Measurements from ENCODE around the gene NAA80. TPM values are rescaled to one million over a fixed set of nuclear protein-coding genes. Genes with fewer than 3 reads are reported as not detected.

The NAA80 gene
- total RNA-seq, 6 experiments from 2014 or later = 8.5 to 13.4 (median 10.7) TPM

DNA sequence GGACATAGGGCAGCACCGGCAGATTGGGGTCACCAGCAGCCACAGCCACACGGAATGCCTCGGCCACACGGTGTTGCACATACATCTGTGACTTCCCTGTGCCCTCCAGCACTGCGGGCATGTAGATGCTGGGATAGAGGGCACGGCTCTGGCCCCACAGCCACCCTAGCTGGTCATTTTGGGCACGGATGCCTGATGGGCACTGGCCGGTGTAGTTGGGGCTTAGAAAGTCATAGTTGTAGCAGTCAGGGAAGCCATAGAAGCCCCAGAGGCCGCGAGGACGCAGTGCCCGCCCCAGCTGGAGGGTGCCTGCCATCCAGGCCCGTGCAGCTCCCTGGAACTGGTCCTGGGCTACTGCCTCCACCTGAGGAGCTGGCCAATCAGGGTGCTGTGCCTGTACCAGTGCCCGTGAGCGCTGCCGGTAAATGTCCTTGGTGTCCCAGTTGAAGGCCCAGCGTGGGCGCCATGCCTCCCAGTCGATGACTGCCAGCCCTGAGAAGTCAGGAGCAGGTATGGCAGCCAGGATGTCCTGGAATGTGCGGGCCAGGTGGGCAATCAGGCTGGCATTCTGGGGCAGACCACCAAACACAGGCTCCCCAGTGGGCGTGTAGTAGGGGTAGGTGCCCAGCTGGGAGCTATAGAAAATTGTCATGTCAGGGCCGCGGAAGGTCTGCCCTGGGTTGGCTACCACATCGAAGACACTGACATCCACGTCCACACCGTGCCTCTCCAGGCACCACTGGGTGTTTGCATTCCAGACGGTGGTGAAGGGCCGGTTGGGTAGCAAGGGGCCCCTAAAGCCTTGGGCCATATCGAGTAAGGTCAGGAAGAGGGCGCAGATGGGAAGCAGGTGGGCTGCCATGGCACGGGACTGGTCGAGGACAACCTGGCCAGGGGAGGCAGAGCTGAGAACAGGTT is 3.1 kb upstream of the NAA80 start:
- no peaks in the 10 kb centered on the region; the same call in 1 of the 2 replicates for H3K27me3 Mint-ChIP-seq (ENCODE audit: insufficient read depth)
- peaks cover 23% of the 10 kb centered on the region for H3K4me1 Mint-ChIP-seq (ENCODE audit: low read depth)
- no peaks in the 10 kb centered on the region; the same call in 1 of the 2 replicates for H3K9me3 Mint-ChIP-seq
- H3K4me3 Mint-ChIP-seq = no peak overlapping the region
- DNase-seq = no peak
- H3K27ac Mint-ChIP-seq = no peak overlapping the region
- H3K36me3 Mint-ChIP-seq (ENCODE audit: low read depth) = no peaks in the 10 kb centered on the region
- TF ChIP-seq, protein P1, sequence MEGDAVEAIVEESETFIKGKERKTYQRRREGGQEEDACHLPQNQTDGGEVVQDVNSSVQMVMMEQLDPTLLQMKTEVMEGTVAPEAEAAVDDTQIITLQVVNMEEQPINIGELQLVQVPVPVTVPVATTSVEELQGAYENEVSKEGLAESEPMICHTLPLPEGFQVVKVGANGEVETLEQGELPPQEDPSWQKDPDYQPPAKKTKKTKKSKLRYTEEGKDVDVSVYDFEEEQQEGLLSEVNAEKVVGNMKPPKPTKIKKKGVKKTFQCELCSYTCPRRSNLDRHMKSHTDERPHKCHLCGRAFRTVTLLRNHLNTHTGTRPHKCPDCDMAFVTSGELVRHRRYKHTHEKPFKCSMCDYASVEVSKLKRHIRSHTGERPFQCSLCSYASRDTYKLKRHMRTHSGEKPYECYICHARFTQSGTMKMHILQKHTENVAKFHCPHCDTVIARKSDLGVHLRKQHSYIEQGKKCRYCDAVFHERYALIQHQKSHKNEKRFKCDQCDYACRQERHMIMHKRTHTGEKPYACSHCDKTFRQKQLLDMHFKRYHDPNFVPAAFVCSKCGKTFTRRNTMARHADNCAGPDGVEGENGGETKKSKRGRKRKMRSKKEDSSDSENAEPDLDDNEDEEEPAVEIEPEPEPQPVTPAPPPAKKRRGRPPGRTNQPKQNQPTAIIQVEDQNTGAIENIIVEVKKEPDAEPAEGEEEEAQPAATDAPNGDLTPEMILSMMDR (IDR thresholded peaks at IDR 0.05) = no peak

DNA sequence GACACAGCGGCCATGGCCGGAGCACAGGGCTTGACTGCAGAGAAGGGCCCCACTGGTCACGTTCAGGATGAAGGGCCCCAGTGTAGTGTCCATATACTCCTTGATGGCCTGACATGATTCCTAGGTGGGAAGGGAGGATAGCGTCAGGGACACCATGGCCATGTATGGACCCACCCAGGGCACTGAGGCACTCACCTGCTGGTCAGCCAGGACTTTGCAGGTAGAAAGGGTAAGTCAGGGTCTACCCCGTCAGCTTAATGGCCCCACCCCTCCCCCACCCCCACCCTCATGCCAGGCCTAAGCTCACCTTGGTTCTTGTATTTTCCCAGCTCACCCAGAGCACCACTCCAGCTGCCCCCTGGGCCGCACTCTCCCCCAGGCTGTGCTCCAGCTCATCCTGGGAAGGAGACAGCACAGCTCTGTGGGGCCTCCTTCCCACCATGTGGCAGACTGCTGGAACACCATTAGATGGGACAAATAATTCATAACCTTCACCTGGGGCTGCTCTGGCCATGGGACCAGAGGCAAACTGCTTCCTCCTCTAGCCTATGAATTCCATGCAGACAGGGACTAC is 1.6 kb upstream of the NAA80 start:
- Mint-ChIP-seq H3K4me1 (ENCODE audit: low read depth) (peaks cover 23% of the 10 kb centered on the region), H3K27ac (peak overlapping the region; percentile 92), H3K36me3 (ENCODE audit: low read depth) (no peaks in the 10 kb centered on the region), H3K4me3 (peak overlapping the region; percentile 94; the same call in 1 of the 2 replicates), H3K9me3 (no peaks in the 10 kb centered on the region), H3K27me3 (ENCODE audit: insufficient read depth) (no peaks in the 10 kb centered on the region; the same call in 1 of the 2 replicates)
- TF ChIP-seq, protein P1 (IDR thresholded peaks at IDR 0.05) = no peak; the same call in 1 of the 2 replicates
- DNase-seq = no peak

GRCh38 chr3:50299929-50300680 is 900 bp upstream of the NAA80 start:
- Mint-ChIP-seq H3K27me3 (ENCODE audit: insufficient read depth) (no peaks in the 10 kb centered on the region; the same call in 1 of the 2 replicates), H3K36me3 (ENCODE audit: low read depth) (no peaks in the 10 kb centered on the region), H3K4me1 (ENCODE audit: low read depth) (peaks cover 23% of the 10 kb centered on the region), H3K9me3 (no peaks in the 10 kb centered on the region), H3K4me3 (peak overlapping the region; percentile 94), H3K27ac (peak overlapping the region; percentile 92)
- TF ChIP-seq, protein P1 (IDR thresholded peaks at IDR 0.05) = no peak
- peak; percentile 28 for DNase-seq

DNA sequence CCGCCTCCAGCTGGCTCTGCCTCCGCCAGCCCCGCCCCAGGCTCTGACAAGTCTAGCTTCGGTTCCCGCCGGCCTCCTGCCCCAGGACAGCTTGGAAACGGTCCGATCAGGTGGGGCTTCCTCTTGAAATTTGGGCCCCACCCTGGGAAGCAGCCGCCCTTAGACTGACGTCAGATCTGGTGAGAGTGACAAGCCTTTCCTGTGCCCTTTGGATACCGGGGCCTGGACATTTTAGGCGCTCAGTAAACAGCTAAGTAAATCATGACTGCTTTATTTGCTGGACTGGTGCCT is 378 bp upstream of the NAA80 start:
- Mint-ChIP-seq H3K4me1 (ENCODE audit: low read depth) (peaks cover 20% of the 10 kb centered on the region), H3K27me3 (ENCODE audit: insufficient read depth) (no peaks in the 10 kb centered on the region; the same call in 1 of the 2 replicates), H3K4me3 (peak overlapping the region; percentile 94), H3K9me3 (no peaks in the 10 kb centered on the region), H3K36me3 (ENCODE audit: low read depth) (no peaks in the 10 kb centered on the region), H3K27ac (peak overlapping the region; percentile 92)
- no peak for DNase-seq
- TF ChIP-seq, protein P1 (IDR thresholded peaks at IDR 0.05) = no peak

DNA sequence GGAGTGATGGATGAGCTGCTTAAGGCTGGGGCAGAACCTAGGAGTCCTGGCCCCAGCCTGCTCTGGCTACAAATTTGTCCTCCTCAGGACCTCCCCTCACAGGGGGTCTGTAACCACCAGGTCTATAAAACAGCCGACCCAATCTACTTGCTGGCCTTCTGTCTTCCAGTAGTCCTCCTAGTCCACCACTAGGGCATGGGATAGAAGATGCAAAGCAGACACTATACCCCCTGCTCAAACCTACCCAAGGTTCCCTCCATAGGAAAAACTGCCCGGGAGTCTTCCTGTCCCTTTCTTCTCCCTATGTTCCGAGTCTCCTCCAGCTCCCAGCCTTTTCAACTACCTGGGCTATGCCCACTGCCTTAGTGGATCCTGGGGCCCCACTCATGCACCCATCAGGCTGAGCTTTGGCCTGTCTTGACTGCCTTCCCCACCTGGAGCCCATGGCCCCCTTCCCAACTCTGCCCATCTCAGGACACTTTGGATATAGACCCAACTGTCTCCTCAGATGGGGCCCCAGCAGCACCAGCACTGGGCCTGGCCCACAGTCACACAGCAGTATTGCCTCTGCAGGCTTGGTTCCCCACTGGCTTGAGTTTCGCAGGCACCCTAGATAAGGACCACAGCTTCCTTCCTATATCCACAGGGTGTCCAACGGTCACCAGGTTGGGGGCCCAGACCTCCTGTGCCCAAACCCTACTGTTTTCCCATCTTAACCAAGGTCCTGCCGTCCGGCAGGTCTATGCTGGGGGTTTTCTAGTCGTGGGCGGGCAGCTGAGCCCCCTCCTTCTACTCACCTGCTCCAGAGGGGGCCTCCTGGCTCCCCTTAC is 1.1 kb downstream of the NAA80 start:
- peaks cover 21% of the 10 kb centered on the region for H3K4me1 Mint-ChIP-seq (ENCODE audit: low read depth)
- H3K27ac Mint-ChIP-seq = peak overlapping the region; percentile 29
- DNase-seq = no peak
- TF ChIP-seq, protein P1 (IDR thresholded peaks at IDR 0.05) = peak; percentile 61
- H3K27me3 Mint-ChIP-seq (ENCODE audit: insufficient read depth) = no peaks in the 10 kb centered on the region; the same call in 1 of the 2 replicates
- no peaks in the 10 kb centered on the region for H3K9me3 Mint-ChIP-seq
- no peaks in the 10 kb centered on the region for H3K36me3 Mint-ChIP-seq (ENCODE audit: low read depth)
- H3K4me3 Mint-ChIP-seq = peak overlapping the region; percentile 94

Measured in HFFc6 (cell line).